Mesenchymal stem cell (in vitro differentiated cells and primary cell): Measurements from ENCODE around the gene CLSTN1.

ENCODE experiments used
- DNase-seq: peaks from one replicate; pipeline ENCODE4 v3.0.0-alpha.2; 2013
- H2AFZ ChIP-seq: one replicate; pipeline ENCODE4 v1.6.1; 2013; ENCODE audit warnings: low read depth, mild to moderate bottlenecking, control low read depth, inconsistent platforms, low read length, moderate library complexity
- H2AK5ac ChIP-seq: 2 replicates; pipeline ENCODE4 v1.6.1; 2013; ENCODE audit warnings: low read length, moderate library complexity, mild to moderate bottlenecking, inconsistent platforms; ENCODE audit not compliant: severe bottlenecking
- H2BK120ac ChIP-seq: one replicate; pipeline ENCODE4 v1.6.1; 2013; ENCODE audit warnings: low read depth, mild to moderate bottlenecking, inconsistent platforms, low read length, moderate library complexity
- H2BK12ac ChIP-seq, 2 experiments: one replicate each; pipeline ENCODE4 v1.6.1; 2013; ENCODE audit warnings: inconsistent platforms in 2 of 2, low read length in 2 of 2, mild to moderate bottlenecking in 2 of 2, moderate library complexity in 2 of 2, control low read depth in 1 of 2
- H2BK15ac ChIP-seq: one replicate; pipeline ENCODE4 v1.6.1; 2013; ENCODE audit warnings: mild to moderate bottlenecking, low read depth, inconsistent platforms; ENCODE audit not compliant: poor library complexity, severe bottlenecking
- H2BK5ac ChIP-seq: 2 replicates; pipeline ENCODE4 v1.6.1; 2013; ENCODE audit warnings: low read depth, mild to moderate bottlenecking, low read length, control low read depth, inconsistent platforms; ENCODE audit not compliant: poor library complexity, severe bottlenecking
- H3K14ac ChIP-seq, 2 experiments: one replicate each; pipeline ENCODE4 v1.6.1; 2013; ENCODE audit warnings: inconsistent platforms in 2 of 2, low read length in 2 of 2, control low read depth in 1 of 2, mild to moderate bottlenecking in 1 of 2, moderate library complexity in 1 of 2
- H3K18ac ChIP-seq, 2 experiments: one replicate each; pipeline ENCODE4 v1.6.1; 2013; ENCODE audit warnings: inconsistent platforms in 2 of 2, low read length in 2 of 2, control low read depth in 1 of 2, low read depth in 1 of 2, mild to moderate bottlenecking in 1 of 2
- H3K23ac ChIP-seq, 2 experiments: one replicate each; pipeline ENCODE4 v1.6.1; 2013; ENCODE audit warnings: inconsistent platforms in 2 of 2, low read length in 2 of 2, mild to moderate bottlenecking in 2 of 2, moderate library complexity in 2 of 2, control low read depth in 1 of 2
- H3K27ac ChIP-seq: 2 replicates; pipeline ENCODE4 v1.5.1; 2013; ENCODE audit warnings: mild to moderate bottlenecking, moderate library complexity, low read length, control low read depth, inconsistent platforms; ENCODE audit not compliant: poor library complexity, severe bottlenecking
- H3K27me3 ChIP-seq, 2 experiments: 2 replicates each; pipeline versions ENCODE4 v1.6.1 to v1.7.0; 2013; ENCODE audit warnings: low read length in 2 of 2, mild to moderate bottlenecking in 2 of 2, moderate library complexity in 2 of 2, control low read depth in 1 of 2, inconsistent platforms in 1 of 2; ENCODE audit not compliant: control insufficient read depth in 1 of 2, insufficient read depth in 1 of 2
- H3K36me3 ChIP-seq, 2 experiments: 2 replicates each; pipeline versions ENCODE4 v1.6.1 to v1.7.0; 2013; ENCODE audit warnings: low read length in 2 of 2, control low read depth in 1 of 2, inconsistent platforms in 1 of 2, low read depth in 1 of 2, mild to moderate bottlenecking in 1 of 2; ENCODE audit not compliant: insufficient read depth in 2 of 2, control insufficient read depth in 1 of 2
- H3K4ac ChIP-seq, 2 experiments: one replicate each; pipeline ENCODE4 v1.6.1; 2013; ENCODE audit warnings: inconsistent platforms in 2 of 2, low read length in 2 of 2, mild to moderate bottlenecking in 2 of 2, moderate library complexity in 2 of 2, control low read depth in 1 of 2, low read depth in 1 of 2
- H3K4me1 ChIP-seq: 2 replicates; pipeline ENCODE4 v1.6.1; 2013; ENCODE audit warnings: low read depth, low read length, control low read depth; ENCODE audit not compliant: control insufficient read depth, insufficient read depth
- H3K4me2 ChIP-seq: 2 replicates; pipeline ENCODE4 v1.6.1; 2013; ENCODE audit warnings: low read length, mild to moderate bottlenecking, inconsistent platforms; ENCODE audit not compliant: poor library complexity, severe bottlenecking
- H3K4me3 ChIP-seq, 2 experiments: 2 replicates each; pipeline versions ENCODE4 v1.5.1 to v1.7.0; 2013; ENCODE audit warnings: low read length in 2 of 2, mild to moderate bottlenecking in 2 of 2, control low read depth in 1 of 2, low read depth in 1 of 2; ENCODE audit not compliant: insufficient read depth in 1 of 2
- H3K79me1 ChIP-seq: replicated peaks from 2 replicates; pipeline ENCODE4 v1.6.1; 2013; ENCODE audit warnings: mild to moderate bottlenecking, control low read depth, low read length, inconsistent platforms; ENCODE audit not compliant: poor library complexity, severe bottlenecking
- H3K9ac ChIP-seq: 2 replicates; pipeline ENCODE4 v1.7.0; 2013; ENCODE audit warnings: mild to moderate bottlenecking, low read length, moderate library complexity
- H3K9me3 ChIP-seq: 2 replicates; pipeline ENCODE4 v1.7.0; 2013; ENCODE audit warnings: mild to moderate bottlenecking, low read length; ENCODE audit not compliant: control insufficient read depth
- H4K8ac ChIP-seq: one replicate; pipeline ENCODE4 v1.6.1; 2013; ENCODE audit warnings: inconsistent platforms, mild to moderate bottlenecking, low read length, moderate library complexity
- H4K91ac ChIP-seq: one replicate; pipeline ENCODE4 v1.6.1; 2013; ENCODE audit warnings: mild to moderate bottlenecking, low read length, inconsistent platforms
- WGBS: methylation state at CpG from one replicate; pipeline ENCODE4 v1.1.7; 2013; ENCODE audit warnings: mixed read lengths; 5-methylcytosine and 5-hydroxymethylcytosine counted together

The CLSTN1 gene

DNA sequence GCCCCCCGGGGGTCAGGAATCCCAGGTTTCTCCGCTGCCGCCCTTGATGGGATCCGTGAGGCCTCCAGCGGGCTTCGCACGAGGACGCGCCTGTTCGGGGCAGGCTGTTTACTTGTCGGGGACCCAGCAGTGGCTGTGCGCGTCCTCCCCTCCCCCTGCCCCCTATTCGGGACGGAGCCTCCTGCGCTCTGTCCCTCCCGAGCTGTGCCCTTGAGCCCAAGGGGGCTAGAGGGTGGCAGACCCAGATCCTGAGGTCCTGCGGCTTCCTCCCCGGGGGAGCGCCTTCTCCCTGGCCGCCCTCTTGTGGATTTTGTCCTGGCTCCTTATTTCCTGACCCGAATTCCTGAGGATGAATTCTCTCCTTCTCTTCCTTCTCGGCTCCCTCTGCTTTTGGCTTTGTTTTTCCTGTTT is 133.8 kb downstream of the CLSTN1 start:
- Histone ChIP-seq H3K14ac (no peak overlapping the region), H3K18ac (peak overlapping the region; percentile 11 to 88), H3K9me3 (no peaks in the 10 kb centered on the region), H3K27me3 (no peaks in the 10 kb centered on the region), H2BK15ac (peak overlapping the region; percentile 80), H3K4me1 (peaks cover 31% of the 10 kb centered on the region), H3K23ac (no peak overlapping the region), H3K36me3 (peaks cover 0 to 17% of the 10 kb centered on the region in 2 experiments), H2BK5ac (peak overlapping the region; percentile 68), H2AFZ (peak overlapping the region; percentile 20), H3K4me2 (peak overlapping the region; percentile 69), H3K9ac (peak overlapping the region; percentile 81), H3K4ac (no peak overlapping the region), H2BK12ac (no peak overlapping the region), H3K27ac (peak overlapping the region; percentile 91), H4K91ac (no peak overlapping the region), H2AK5ac (peak overlapping the region; percentile 26), H4K8ac (peak overlapping the region; percentile 87), H2BK120ac (no peak overlapping the region), H3K79me1 (peaks cover 9% of the 10 kb centered on the region), H3K4me3 (peak overlapping the region; percentile 61 to 85)
- WGBS = under 1% methylated on average over 23 of the region's 23 CpGs
- peak; percentile 48 for DNase-seq

DNA sequence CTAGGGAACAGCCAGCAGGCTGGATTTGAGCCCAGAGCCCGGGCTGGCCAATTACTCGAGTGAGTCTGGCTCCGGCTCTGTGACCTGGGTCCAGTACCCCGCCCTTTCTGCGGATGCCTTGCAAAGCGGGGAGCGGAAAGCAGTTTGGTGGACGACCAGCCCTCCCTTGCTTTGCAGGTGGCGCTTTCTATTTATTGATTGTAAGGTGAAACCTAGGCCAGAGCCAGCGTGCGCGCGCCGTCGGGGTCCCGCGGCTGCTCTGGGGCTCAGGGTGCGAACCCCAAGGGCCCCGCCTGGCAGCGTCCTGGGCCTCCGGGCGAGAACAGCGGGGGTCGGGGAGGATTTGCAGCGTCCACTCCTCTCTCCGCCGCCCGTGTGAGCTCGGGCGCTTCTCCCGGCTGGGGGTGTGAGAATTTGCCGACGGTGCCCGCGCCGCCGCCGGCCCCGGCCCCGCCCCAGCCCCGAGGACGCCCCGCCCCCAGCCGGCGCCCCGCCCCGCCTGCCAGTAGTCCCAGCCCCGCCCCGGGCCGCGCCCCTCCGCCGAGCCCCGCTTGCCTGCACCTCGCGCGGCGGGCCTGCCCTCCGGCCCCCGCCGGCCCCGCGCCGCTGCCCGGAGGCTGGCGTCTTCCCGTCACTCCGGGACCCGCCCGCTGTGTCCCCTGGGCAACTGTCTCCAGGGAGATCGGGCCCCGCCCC is 134.6 kb downstream of the CLSTN1 start:
- Histone ChIP-seq H3K4me3 (peak overlapping the region; percentile 61 to 77), H3K9me3 (no peaks in the 10 kb centered on the region), H3K27me3 (no peaks in the 10 kb centered on the region), H2BK5ac (peak overlapping the region; percentile 59), H3K79me1 (peaks cover 9% of the 10 kb centered on the region), H3K9ac (peak overlapping the region; percentile 58), H2BK15ac (peak overlapping the region; percentile 23), H3K27ac (peak overlapping the region; percentile 93), H3K4ac (no peak overlapping the region), H2AFZ (peak overlapping the region; percentile 64), H3K36me3 (peaks cover 0 to 13% of the 10 kb centered on the region in 2 experiments), H2BK12ac (peak overlapping the region in 1 of 2 experiments; percentile 78), H3K23ac (no peak overlapping the region), H2BK120ac (no peak overlapping the region), H3K4me1 (peaks cover 31% of the 10 kb centered on the region), H4K8ac (peak overlapping the region; percentile 64), H2AK5ac (no peak overlapping the region), H3K4me2 (peak overlapping the region; percentile 93), H3K18ac (peak overlapping the region; percentile 6 to 67), H4K91ac (no peak overlapping the region), H3K14ac (no peak overlapping the region)
- under 1% methylated on average over 25 of the region's 72 CpGs for WGBS
- peak; percentile 62 for DNase-seq

- H2AK5ac ChIP-seq = no peak overlapping the region
- no peak overlapping the region for H3K18ac ChIP-seq
- no peaks in the 10 kb centered on the region for H3K27me3 ChIP-seq
- peak overlapping the region; percentile 93 for H3K27ac ChIP-seq
- no peaks in the 10 kb centered on the region for H3K9me3 ChIP-seq
- H3K4ac ChIP-seq = no peak overlapping the region
- H2BK12ac ChIP-seq = no peak overlapping the region
- H4K91ac ChIP-seq = no peak overlapping the region
- H3K9ac ChIP-seq = peak overlapping the region; percentile 58
- H3K4me3 ChIP-seq = peak overlapping the region; percentile 56 to 77
- H3K36me3 ChIP-seq = peaks cover 0 to 7% of the 10 kb centered on the region in 2 experiments
- H3K14ac ChIP-seq = no peak overlapping the region
- WGBS = 63% methylated on average over 7 of the region's 14 CpGs
- H2BK120ac ChIP-seq = no peak overlapping the region
- H2BK15ac ChIP-seq = no peak overlapping the region
- no peak overlapping the region for H4K8ac ChIP-seq
- no peak overlapping the region for H3K23ac ChIP-seq
- H3K4me2 ChIP-seq = peak overlapping the region; percentile 93
- H2AFZ ChIP-seq = no peak overlapping the region
- DNase-seq = no peak
- H3K79me1 ChIP-seq = peaks cover 4% of the 10 kb centered on the region
- H2BK5ac ChIP-seq = no peak overlapping the region
- peaks cover 28% of the 10 kb centered on the region for H3K4me1 ChIP-seq
These were observed 135.2 kb downstream of the CLSTN1 start for GRCh38 chr1:9688599-9688998.

GRCh38 chr1:9687874-9688582 is 135.7 kb downstream of the CLSTN1 start:
- H3K9me3 ChIP-seq = no peaks in the 10 kb centered on the region
- H2BK5ac ChIP-seq = peak overlapping the region; percentile 68
- peak overlapping the region; percentile 93 for H3K27ac ChIP-seq
- H3K4me3 ChIP-seq = peak overlapping the region; percentile 56 to 77
- no peak overlapping the region for H2BK15ac ChIP-seq
- DNase-seq = peak; percentile 55
- WGBS = 4% methylated on average over 27 of the region's 34 CpGs
- peak overlapping the region in 1 of 2 experiments; percentile 77 for H3K18ac ChIP-seq
- peaks cover 27% of the 10 kb centered on the region for H3K4me1 ChIP-seq
- H2BK12ac ChIP-seq = no peak overlapping the region
- H3K23ac ChIP-seq = peak overlapping the region in 1 of 2 experiments; percentile 96
- peak overlapping the region in 1 of 2 experiments; percentile 61 for H3K14ac ChIP-seq
- H3K27me3 ChIP-seq = no peaks in the 10 kb centered on the region
- H3K36me3 ChIP-seq = peaks cover 0 to 6% of the 10 kb centered on the region in 2 experiments
- no peak overlapping the region for H4K91ac ChIP-seq
- peak overlapping the region; percentile 93 for H3K4me2 ChIP-seq
- H4K8ac ChIP-seq = peak overlapping the region; percentile 47
- peaks cover 4% of the 10 kb centered on the region for H3K79me1 ChIP-seq
- H2BK120ac ChIP-seq = no peak overlapping the region
- no peak overlapping the region for H2AK5ac ChIP-seq
- peak overlapping the region; percentile 72 for H2AFZ ChIP-seq
- peak overlapping the region; percentile 58 for H3K9ac ChIP-seq
- H3K4ac ChIP-seq = peak overlapping the region; percentile 2 to 73
